GM19324 (cell line): ENCODE measurements around the gene APBA2.

Experiments
- ATAC-seq: cut with Tn5 transposase; IDR thresholded peaks from one replicate; pipeline ENCODE4 v1.9.1; 2021; ENCODE audit warnings: mild to moderate bottlenecking, moderate library complexity; ENCODE audit not compliant: unreplicated experiment, low FRiP score

Gene APBA2

GRCh38 chr15:29071232-29071881, 185.6 kb downstream of the APBA2 start:
- no peak for ATAC-seq

GRCh38 chr15:29071882-29072273, 186.1 kb downstream of the APBA2 start:
- ATAC-seq = no peak

- no peak for ATAC-seq
Measured at GRCh38 chr15:29072444-29072843, 186.7 kb downstream of the APBA2 start.

GRCh38 chr15:29074045-29074444, 188.3 kb downstream of the APBA2 start:
- no peak for ATAC-seq

GRCh38 chr15:29078541-29078940, 192.8 kb downstream of the APBA2 start:
- ATAC-seq = no peak

- ATAC-seq = no peak
Measured at GRCh38 chr15:29079479-29079878, 193.7 kb downstream of the APBA2 start.

- ATAC-seq = no peak
Measured at GRCh38 chr15:29081781-29082180, 196.0 kb downstream of the APBA2 start.

GRCh38 chr15:29083161-29083560, 197.4 kb downstream of the APBA2 start:
- no peak for ATAC-seq

GRCh38 chr15:29083858-29084257, 198.1 kb downstream of the APBA2 start:
- ATAC-seq = no peak

GRCh38 chr15:29086001-29086400, 200.2 kb downstream of the APBA2 start:
- ATAC-seq = no peak

- no peak for ATAC-seq
Measured at GRCh38 chr15:29086891-29087290, 201.1 kb downstream of the APBA2 start.

GRCh38 chr15:29087521-29088285, 201.9 kb downstream of the APBA2 start:
- ATAC-seq = no peak

GRCh38 chr15:29088666-29089065, 202.9 kb downstream of the APBA2 start:
- no peak for ATAC-seq

- ATAC-seq = no peak
Measured at GRCh38 chr15:29089731-29090616, 204.2 kb downstream of the APBA2 start.

- no peak for ATAC-seq
Measured at GRCh38 chr15:29090617-29091466, 205.1 kb downstream of the APBA2 start.

GRCh38 chr15:29091666-29092065, 205.9 kb downstream of the APBA2 start:
- no peak for ATAC-seq

- ATAC-seq = no peak
Measured at GRCh38 chr15:29092376-29093064, 206.7 kb downstream of the APBA2 start.

GRCh38 chr15:29093065-29093435, 207.3 kb downstream of the APBA2 start:
- ATAC-seq = no peak

GRCh38 chr15:29093696-29094343, 208.0 kb downstream of the APBA2 start:
- no peak for ATAC-seq
